ENCODE measurements around the gene ACSL5.
"Not testable (repeated sequence)": the region's sequence is repeated elsewhere in the genome, so short reads cannot be mapped to it uniquely, and the experiment has no call there.

The ACSL5 gene

GRCh38 chr10:112394475-112394875 is 20.6 kb downstream of the ACSL5 start:
- DNase-seq (ENCODE audit: low read depth), result no peak
- TF ChIP-seq CTCF (IDR thresholded peaks at IDR 0.05; ENCODE audit: control insufficient read depth, extremely low read depth, insufficient read depth), result no peak
- no peak overlapping the region for H3K4me3 ChIP-seq (ENCODE audit: low read depth, low read length)

GRCh38 chr10:112395809-112396530 is 22.1 kb downstream of the ACSL5 start:
- no peak for TF ChIP-seq CTCF (IDR thresholded peaks at IDR 0.05; ENCODE audit: control insufficient read depth, extremely low read depth, insufficient read depth)
- H3K4me3 ChIP-seq (ENCODE audit: low read depth, low read length), result no peak overlapping the region
- DNase-seq (ENCODE audit: low read depth), result peak; percentile 34

- no peak for DNase-seq (ENCODE audit: low read depth)
- TF ChIP-seq CTCF (IDR thresholded peaks at IDR 0.05; ENCODE audit: control insufficient read depth, extremely low read depth, insufficient read depth), result no peak
- H3K4me3 ChIP-seq (ENCODE audit: low read depth, low read length), result no peak overlapping the region
Observed at GRCh38 chr10:112397592-112397991, 23.7 kb downstream of the ACSL5 start.

GRCh38 chr10:112402917-112403316 is 29.0 kb downstream of the ACSL5 start:
- TF ChIP-seq CTCF (IDR thresholded peaks at IDR 0.05; ENCODE audit: control insufficient read depth, extremely low read depth, insufficient read depth), result no peak
- peak; percentile 53 for DNase-seq (ENCODE audit: low read depth)
- H3K4me3 ChIP-seq (ENCODE audit: low read depth, low read length), result no peak overlapping the region

GRCh38 chr10:112404617-112405016 is 30.7 kb downstream of the ACSL5 start:
- DNase-seq (ENCODE audit: low read depth), result no peak
- no peak for TF ChIP-seq CTCF (IDR thresholded peaks at IDR 0.05; ENCODE audit: control insufficient read depth, extremely low read depth, insufficient read depth)
- no peak overlapping the region for H3K4me3 ChIP-seq (ENCODE audit: low read depth, low read length)

- H3K4me3 ChIP-seq (ENCODE audit: low read depth, low read length); DNase-seq (ENCODE audit: low read depth): not testable (repeated sequence)
Observed at GRCh38 chr10:112406806-112407205, 32.9 kb downstream of the ACSL5 start.

GRCh38 chr10:112407696-112408095 is 33.8 kb downstream of the ACSL5 start:
- no peak overlapping the region for H3K4me3 ChIP-seq (ENCODE audit: low read depth, low read length)
- DNase-seq (ENCODE audit: low read depth), result no peak
- TF ChIP-seq CTCF (IDR thresholded peaks at IDR 0.05; ENCODE audit: control insufficient read depth, extremely low read depth, insufficient read depth), result no peak

All from LNCaP clone FGC (cell line).